HL-60 (cell line): ENCODE measurements around the gene MAP2K3.

ENCODE experiments used
- POLR2AphosphoS5 ChIP-seq: IDR thresholded peaks from 2 replicates; pipeline ENCODE4 v1.6.1; 2012; ENCODE audit warnings: low read depth
- TF ChIP-seq, protein P1 (sequence below): IDR thresholded peaks from one replicate; pipeline ENCODE4 v1.5.1; 2011; ENCODE audit warnings: low read length, control low read depth, inconsistent platforms; ENCODE audit not compliant: insufficient read depth
- TF ChIP-seq, protein P2 (sequence below): IDR thresholded peaks from 2 replicates; pipeline ENCODE4 v1.6.1; 2012; ENCODE audit warnings: low read depth; ENCODE audit not compliant: insufficient replicate concordance

DNA sequence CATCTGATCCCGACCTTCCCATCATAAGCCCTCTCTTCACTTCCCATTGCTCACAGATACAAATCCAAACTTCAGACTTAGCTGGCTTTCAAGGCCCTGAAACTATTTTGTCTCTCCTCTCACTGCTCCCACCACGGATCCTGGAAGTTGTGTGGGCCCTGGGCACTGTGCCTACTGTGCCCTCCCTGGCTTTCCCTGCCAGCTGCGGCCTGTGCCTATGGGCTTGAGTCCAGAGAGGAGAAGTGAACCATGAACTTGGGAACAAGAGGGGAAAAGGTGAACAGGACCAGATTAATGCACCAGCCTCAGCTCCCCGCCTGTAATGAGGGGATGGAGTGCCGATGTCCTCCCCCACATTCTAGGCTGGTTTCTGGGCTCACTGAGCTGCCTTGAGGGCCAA lies 72.8 kb downstream of the MAP2K3 start:
- TF ChIP-seq, protein P1, sequence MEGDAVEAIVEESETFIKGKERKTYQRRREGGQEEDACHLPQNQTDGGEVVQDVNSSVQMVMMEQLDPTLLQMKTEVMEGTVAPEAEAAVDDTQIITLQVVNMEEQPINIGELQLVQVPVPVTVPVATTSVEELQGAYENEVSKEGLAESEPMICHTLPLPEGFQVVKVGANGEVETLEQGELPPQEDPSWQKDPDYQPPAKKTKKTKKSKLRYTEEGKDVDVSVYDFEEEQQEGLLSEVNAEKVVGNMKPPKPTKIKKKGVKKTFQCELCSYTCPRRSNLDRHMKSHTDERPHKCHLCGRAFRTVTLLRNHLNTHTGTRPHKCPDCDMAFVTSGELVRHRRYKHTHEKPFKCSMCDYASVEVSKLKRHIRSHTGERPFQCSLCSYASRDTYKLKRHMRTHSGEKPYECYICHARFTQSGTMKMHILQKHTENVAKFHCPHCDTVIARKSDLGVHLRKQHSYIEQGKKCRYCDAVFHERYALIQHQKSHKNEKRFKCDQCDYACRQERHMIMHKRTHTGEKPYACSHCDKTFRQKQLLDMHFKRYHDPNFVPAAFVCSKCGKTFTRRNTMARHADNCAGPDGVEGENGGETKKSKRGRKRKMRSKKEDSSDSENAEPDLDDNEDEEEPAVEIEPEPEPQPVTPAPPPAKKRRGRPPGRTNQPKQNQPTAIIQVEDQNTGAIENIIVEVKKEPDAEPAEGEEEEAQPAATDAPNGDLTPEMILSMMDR: no peak
- no peak for TF ChIP-seq POLR2AphosphoS5
- TF ChIP-seq, protein P2, sequence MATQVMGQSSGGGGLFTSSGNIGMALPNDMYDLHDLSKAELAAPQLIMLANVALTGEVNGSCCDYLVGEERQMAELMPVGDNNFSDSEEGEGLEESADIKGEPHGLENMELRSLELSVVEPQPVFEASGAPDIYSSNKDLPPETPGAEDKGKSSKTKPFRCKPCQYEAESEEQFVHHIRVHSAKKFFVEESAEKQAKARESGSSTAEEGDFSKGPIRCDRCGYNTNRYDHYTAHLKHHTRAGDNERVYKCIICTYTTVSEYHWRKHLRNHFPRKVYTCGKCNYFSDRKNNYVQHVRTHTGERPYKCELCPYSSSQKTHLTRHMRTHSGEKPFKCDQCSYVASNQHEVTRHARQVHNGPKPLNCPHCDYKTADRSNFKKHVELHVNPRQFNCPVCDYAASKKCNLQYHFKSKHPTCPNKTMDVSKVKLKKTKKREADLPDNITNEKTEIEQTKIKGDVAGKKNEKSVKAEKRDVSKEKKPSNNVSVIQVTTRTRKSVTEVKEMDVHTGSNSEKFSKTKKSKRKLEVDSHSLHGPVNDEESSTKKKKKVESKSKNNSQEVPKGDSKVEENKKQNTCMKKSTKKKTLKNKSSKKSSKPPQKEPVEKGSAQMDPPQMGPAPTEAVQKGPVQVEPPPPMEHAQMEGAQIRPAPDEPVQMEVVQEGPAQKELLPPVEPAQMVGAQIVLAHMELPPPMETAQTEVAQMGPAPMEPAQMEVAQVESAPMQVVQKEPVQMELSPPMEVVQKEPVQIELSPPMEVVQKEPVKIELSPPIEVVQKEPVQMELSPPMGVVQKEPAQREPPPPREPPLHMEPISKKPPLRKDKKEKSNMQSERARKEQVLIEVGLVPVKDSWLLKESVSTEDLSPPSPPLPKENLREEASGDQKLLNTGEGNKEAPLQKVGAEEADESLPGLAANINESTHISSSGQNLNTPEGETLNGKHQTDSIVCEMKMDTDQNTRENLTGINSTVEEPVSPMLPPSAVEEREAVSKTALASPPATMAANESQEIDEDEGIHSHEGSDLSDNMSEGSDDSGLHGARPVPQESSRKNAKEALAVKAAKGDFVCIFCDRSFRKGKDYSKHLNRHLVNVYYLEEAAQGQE: no peak
